HG03457 (cell line): ENCODE data around the gene TSKU.
"Not testable (repeated sequence)": the region's sequence is repeated elsewhere in the genome, so short reads cannot be mapped to it uniquely, and the experiment has no call there.

ENCODE experiments used
- ATAC-seq: cut with Tn5 transposase; IDR thresholded peaks from one replicate; pipeline ENCODE4 v1.9.1; 2021; ENCODE audit warnings: moderate number of reproducible peaks; ENCODE audit not compliant: unreplicated experiment

Gene TSKU

GRCh38 chr11:76799066-76799804, 16.1 kb downstream of the TSKU start:
- no peak for ATAC-seq

- ATAC-seq: no peak
Observed at GRCh38 chr11:76800466-76801200, 17.5 kb downstream of the TSKU start.

GRCh38 chr11:76801225-76801624, 18.1 kb downstream of the TSKU start:
- ATAC-seq: no peak

GRCh38 chr11:76801736-76802135, 18.6 kb downstream of the TSKU start:
- ATAC-seq: no peak

DNA sequence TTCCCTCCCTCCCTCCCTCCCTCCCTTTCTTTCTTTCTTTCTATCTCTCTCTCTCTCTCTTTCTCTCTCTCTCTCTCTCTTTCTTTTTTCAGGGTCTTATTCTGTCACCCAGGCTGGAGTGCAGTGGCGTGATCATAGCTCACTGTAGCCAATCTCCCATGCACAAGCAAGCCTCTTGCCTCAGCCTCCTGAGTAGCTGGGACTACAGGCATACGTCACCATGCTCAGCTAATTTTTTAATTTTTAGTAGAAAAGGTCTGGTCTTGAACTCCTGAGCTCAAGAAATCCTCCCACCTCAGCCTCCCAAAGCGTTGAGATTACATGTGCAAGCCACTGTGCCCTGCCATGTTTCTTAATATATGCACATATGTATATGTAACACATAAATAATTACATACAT, 19.0 kb downstream of the TSKU start:
- no peak for ATAC-seq

DNA sequence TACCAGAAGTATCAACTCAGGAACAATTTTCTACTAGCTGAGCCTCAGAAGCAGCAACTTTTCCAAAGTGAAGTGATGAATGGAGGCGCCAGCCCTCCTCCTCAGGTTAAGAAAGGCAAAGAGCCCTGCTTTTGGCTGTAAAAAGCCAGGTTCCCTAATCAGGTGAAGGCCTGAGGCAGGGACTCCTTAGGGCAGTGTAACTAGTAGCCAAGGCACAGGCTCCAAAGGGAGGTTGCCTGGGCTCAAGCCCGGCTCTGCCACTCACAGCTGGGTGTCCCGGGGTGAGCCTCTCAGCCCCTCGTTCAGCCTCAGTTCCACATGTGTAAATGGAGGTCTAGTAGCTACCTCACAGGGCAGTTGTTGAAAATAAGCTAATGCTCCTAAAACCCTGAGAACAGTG, 19.5 kb downstream of the TSKU start:
- ATAC-seq: no peak

- no peak for ATAC-seq
Observed at GRCh38 chr11:76803023-76803422, 19.9 kb downstream of the TSKU start.

DNA sequence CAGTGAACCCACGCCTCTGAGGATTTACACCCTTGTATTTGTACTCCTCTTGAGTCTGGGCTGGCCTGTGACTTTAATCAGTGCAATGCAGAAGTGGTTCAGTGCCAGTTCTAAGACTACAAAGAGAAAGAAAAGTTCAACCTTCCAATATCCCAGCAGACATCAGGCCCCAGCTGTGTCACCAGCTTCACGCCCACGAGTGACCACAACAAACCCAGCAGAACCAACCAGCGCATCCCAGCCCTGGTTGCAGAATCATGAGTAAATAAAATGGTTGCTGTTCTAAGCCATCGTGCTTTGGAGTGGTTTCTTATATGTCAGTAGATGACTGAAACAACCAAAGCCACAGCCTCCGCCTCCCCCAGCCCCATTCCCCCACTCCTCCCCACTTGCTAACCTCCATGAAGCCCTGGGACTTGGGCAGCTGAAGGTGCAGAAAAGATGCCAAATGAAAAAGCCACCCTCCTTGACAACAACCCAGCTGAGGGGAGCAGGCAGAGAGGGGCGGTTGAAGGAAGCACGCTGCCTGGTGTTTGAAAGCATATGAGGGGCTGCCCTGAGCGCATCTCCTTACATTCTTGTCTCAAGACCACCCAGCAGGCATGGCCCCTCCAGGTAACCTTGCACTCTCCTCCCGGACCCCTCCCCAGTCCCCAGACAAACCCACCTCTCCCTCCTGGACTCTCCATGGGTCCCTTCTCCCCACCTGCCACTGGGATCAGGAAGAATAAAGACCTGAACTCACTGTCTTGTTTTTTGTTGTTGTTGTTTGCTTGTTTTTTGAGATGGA, 20.9 kb downstream of the TSKU start:
- ATAC-seq: no peak

- no peak for ATAC-seq
Observed at GRCh38 chr11:76805206-76805913, 22.2 kb downstream of the TSKU start.

- ATAC-seq: no peak
Observed at GRCh38 chr11:76806131-76806530, 23.0 kb downstream of the TSKU start.

DNA sequence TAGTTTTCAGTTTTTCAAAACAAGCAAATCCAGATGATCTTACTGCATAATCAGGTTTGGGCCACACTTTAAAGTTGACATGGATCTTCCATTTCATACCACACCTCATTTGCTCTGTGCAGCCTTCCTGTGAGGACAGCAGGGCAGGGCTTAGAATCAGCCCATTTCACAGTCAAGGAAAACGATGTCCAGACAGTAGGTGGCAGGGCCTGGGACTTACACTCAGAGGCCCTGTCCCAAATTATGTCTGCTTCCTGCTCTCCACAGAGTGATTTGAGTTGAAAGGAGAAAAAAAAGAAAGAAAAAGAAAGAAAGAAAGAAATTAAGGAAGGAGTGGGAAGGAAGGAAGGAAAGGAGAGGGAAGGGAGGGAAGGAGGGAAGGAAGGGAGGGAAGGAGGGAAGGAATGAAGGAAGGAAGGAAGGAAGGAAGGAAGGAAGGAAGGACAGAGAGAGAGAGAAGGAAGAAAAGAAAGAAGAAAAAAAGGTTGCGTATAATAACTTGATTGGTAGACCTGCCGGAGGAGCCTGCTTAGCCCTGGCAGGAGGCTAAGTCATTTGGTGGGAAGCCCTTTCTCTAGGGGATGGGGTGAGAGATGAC, 23.6 kb downstream of the TSKU start:
- ATAC-seq: no peak

DNA sequence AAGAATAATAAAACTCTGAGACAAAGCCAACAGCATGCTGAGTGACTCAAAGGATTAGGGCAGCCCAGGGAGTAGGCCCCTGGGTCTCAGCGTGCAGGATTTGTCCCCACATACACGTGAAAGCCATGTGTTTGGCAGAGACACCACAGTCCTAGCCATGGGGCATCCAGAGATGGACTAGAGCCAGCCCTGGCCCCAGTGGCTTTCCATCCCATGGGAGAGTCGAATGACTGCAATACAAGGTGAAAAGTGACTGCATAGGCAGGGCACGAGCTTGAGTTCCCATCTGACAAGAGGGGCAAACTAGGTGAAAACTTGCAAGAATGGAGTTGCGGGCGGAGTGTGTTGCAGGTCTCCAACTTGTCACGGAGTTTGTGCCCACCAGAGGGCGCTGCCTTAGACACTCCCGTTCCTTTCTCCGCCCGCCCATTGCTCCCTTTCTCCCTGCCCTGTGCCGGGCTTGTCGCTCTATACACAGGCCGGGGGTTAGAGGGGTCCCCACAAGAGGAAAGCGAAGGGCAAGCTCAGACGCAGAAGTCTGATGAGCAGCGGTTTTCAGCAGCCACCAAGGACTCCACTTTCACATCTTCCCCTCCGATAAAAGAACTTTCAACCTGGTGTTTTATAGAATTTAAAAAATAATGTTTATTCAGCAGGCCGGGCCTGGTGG, 24.2 kb downstream of the TSKU start:
- no peak for ATAC-seq

GRCh38 chr11:76808171-76808570, 25.0 kb downstream of the TSKU start:
- ATAC-seq: no peak

- ATAC-seq: no peak
Observed at GRCh38 chr11:76808996-76809395, 25.8 kb downstream of the TSKU start.

DNA sequence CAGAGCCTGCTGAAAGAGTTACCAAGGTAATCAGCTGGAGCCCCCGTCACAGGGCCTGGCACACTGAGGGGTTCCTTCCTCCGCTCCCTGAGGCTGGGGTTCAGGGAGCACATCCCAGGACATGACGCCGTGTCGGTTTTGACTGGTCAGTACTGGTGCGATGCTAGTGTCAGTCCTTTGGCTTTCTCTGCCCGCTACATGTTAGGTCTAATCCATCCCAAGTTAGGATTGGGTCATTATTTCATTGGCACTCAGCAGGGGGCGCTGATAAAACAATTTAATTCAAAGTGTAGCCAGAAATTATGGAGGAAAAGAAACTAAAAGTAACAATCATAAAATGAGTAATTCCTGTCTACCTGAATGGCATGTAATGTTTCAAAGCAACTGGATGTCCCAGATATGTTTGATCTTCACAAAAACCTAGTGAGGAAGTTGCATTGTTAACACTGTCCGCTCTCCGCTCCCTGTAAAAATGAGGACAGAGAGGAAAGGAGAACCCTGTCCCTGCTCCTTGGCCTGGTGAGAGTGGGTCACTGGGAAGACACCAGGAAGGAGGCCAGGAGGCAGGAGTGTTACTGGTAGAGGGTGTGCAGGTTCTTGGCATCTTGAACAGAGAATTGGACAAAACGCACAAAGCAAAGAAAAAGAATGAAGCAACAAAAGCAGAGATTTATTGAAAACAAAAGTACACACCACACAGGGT, 27.1 kb downstream of the TSKU start:
- no peak for ATAC-seq

DNA sequence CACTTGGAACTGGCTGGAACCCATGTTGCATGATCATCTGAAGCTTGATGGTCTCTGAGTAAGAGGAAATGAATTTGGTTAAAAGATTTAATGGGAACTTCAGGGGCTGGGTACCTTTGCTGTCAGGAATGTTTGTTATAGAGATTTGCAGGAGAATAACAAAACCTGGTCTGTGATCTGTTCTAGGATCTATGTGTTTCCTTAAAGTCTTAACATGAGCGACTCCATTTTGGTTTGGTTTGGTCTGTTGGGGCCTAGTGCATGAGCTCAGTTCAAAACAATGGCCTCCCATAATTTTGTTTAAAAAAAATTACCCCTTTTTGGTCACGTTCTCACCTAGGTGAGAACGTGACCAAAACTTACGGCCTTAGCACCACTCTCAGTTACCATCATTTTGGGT, 28.1 kb downstream of the TSKU start:
- no peak for ATAC-seq

DNA sequence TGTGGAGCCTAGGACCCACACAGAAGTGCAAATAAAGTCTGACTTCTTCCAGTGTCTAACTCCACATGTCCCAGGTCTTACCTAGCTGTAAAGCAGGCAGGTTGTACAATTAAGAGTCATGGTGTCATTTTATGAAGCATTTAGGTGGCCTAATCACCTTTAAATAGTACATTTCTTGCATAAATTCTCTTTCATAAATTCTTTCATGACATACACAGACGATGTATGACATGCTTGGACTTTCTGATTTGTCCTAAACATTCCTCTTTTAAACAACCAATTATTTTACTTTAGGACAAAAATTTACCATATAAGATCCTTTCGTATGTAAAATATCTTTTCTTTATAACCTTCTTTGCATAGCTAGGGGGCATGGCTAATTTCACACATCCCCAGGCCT, 31.3 kb downstream of the TSKU start:
- no peak for ATAC-seq

- ATAC-seq: not testable (repeated sequence)
Observed at GRCh38 chr11:76815678-76816077, 32.5 kb downstream of the TSKU start.

DNA sequence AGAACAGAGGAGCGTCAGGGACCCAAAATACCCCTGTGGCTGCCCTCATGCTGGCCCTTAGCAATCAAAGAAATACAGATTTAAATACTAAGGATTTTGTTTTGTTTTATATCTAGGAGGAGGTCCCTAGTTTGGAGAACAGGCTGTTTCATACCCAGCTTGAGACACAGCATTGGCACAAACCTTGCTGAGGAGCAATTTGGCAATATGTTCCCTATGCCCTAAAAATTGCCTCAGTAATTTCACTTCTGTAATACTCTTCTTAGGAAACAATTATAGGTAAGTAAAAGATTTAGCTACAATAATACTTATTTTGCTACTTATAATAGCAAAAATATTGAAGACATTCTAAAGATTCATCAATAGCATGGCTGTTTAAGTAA, 37.0 kb downstream of the TSKU start:
- ATAC-seq: no peak

DNA sequence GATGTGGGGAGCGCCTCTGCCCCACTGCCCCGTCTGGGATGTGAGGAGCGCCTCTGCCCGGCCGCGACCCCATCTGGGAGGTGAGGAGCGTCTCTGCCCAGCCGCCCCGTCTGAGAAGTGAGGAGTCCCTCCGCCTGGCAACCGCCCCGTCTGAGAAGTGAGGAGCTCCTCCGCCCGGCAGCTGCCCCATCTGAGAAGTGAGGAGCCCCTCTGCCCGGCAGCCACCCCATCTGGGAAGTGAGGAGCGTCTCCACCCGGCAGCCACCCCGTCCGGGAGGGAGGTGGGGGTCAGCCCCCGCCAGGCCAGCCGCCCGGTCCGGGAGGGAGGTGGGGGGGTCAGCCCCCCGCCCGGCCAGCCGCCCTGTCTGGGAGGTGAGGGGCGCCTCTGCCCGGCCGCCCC, 38.2 kb downstream of the TSKU start:
- ATAC-seq: not testable (repeated sequence)
